Activated B cell treated with CpG ODN at 0.5 μM for 24 hours (primary cell): ENCODE data around the gene SQSTM1. TPM values are rescaled to one million over a fixed set of nuclear protein-coding genes. Genes with fewer than 3 reads are reported as not detected.
"Not testable (repeated sequence)": the region's sequence is repeated elsewhere in the genome, so short reads cannot be mapped to it uniquely, and the experiment has no call there.

Experiments
- ATAC-seq: fragments of 200-7000 bp; cut with Tn5 transposase; one replicate; pipeline ENCODE4 v1.10.0; 2021; ENCODE audit warnings: low read depth, mild to moderate bottlenecking, moderate library complexity
- CTCF ChIA-PET: fragments of 350-600 bp; sonication (Branson Sonifier 250); formaldehyde crosslinking; loops from one replicate; lab custom pipeline; 2021; ENCODE audit warnings: antibody characterized with exemption; lab: Charles Lee
- POLR2A ChIA-PET: fragments of 350-600 bp; sonication (Branson Sonifier 250); formaldehyde crosslinking; loops from one replicate; lab custom pipeline; 2021; ENCODE audit warnings: antibody characterized with exemption; lab: Charles Lee
- DNase-seq: peaks from one replicate; pipeline ENCODE4 v3.0.0; 2022
- H3K27ac Mint-ChIP-seq: one replicate; pipeline ENCODE4 v1.8.0; 2020; ENCODE audit warnings: mixed read lengths
- H3K27me3 Mint-ChIP-seq: one replicate; pipeline ENCODE4 v1.8.0; 2021; ENCODE audit warnings: mixed read lengths
- H3K36me3 Mint-ChIP-seq: one replicate; pipeline ENCODE4 v1.8.0; 2021; ENCODE audit warnings: low read depth, mixed read lengths
- H3K4me1 Mint-ChIP-seq: one replicate; pipeline ENCODE4 v1.8.0; 2021; ENCODE audit warnings: mixed read lengths
- H3K4me3 Mint-ChIP-seq: one replicate; pipeline ENCODE4 v1.8.0; 2020; ENCODE audit warnings: mild to moderate bottlenecking, mixed read lengths
- H3K9me3 Mint-ChIP-seq: one replicate; pipeline ENCODE4 v1.8.0; 2020; ENCODE audit warnings: mixed read lengths
- CTCF ChIP-seq: fragments of 200-600 bp; IDR thresholded peaks from one replicate; pipeline ENCODE4 v1.8.0; 2022; ENCODE audit warnings: antibody characterized with exemption, mild to moderate bottlenecking
- intact Hi-C: fragments of 100-400 bp; cut with micrococcal nuclease; formaldehyde crosslinking; loops from one replicate; pipeline ENCODE4 v1.15.1; 2024
- total RNA-seq: library from RNA; stranded (reverse); gene quantifications from 2 replicates; pipeline ENCODE4 v1.2.3, GENCODE V29; 2022

Gene SQSTM1
- total RNA-seq, 1 donor from 2014 or later: 243 TPM

- DNase-seq (no peak), ATAC-seq (no peak)
- Mint-ChIP-seq H3K27me3 (no peaks in the 10 kb centered on the region), H3K27ac (no peak overlapping the region), H3K36me3 (peaks cover 46% of the 10 kb centered on the region), H3K4me3 (no peak overlapping the region), H3K4me1 (no peaks in the 10 kb centered on the region), H3K9me3 (no peaks in the 10 kb centered on the region)
- ChIA-PET CTCF (no interaction called here), POLR2A (no interaction called here)
- TF ChIP-seq CTCF: no peak
- intact Hi-C loops: no loop called here
Observed at GRCh38 chr5:179780362-179780761, 40.3 kb upstream of the SQSTM1 start.

GRCh38 chr5:179781846-179782245, 38.9 kb upstream of the SQSTM1 start:
- no peaks in the 10 kb centered on the region for H3K27me3 Mint-ChIP-seq
- ChIA-PET POLR2A (no interaction called here), CTCF (no interaction called here)
- DNase-seq: no peak
- intact Hi-C loops: no loop called here
- no peak overlapping the region for H3K4me3 Mint-ChIP-seq
- no peak for ATAC-seq
- H3K27ac Mint-ChIP-seq: no peak overlapping the region
- peaks cover 32% of the 10 kb centered on the region for H3K36me3 Mint-ChIP-seq
- H3K9me3 Mint-ChIP-seq: no peaks in the 10 kb centered on the region
- H3K4me1 Mint-ChIP-seq: no peaks in the 10 kb centered on the region
- TF ChIP-seq CTCF: no peak

GRCh38 chr5:179783128-179783527, 37.6 kb upstream of the SQSTM1 start:
- DNase-seq: no peak
- H3K9me3 Mint-ChIP-seq: no peaks in the 10 kb centered on the region
- H3K27ac Mint-ChIP-seq: no peak overlapping the region
- CTCF ChIA-PET: no interaction called here
- H3K27me3 Mint-ChIP-seq: no peaks in the 10 kb centered on the region
- ATAC-seq: no peak
- peaks cover 21% of the 10 kb centered on the region for H3K36me3 Mint-ChIP-seq
- POLR2A ChIA-PET: interaction anchor here (0.5 kb wide), 1 partner anchor 59 kb away, joined by 3 read pairs; no protein-coding TSS in a partner anchor
- no peaks in the 10 kb centered on the region for H3K4me1 Mint-ChIP-seq
- intact Hi-C loops: no loop called here
- H3K4me3 Mint-ChIP-seq: no peak overlapping the region
- TF ChIP-seq CTCF: no peak

GRCh38 chr5:179786861-179787260, 33.8 kb upstream of the SQSTM1 start:
- H3K9me3 Mint-ChIP-seq: no peaks in the 10 kb centered on the region
- H3K27ac Mint-ChIP-seq: no peak overlapping the region
- DNase-seq (no peak), ATAC-seq (no peak)
- H3K4me1 Mint-ChIP-seq: no peaks in the 10 kb centered on the region
- no peak overlapping the region for H3K4me3 Mint-ChIP-seq
- no peaks in the 10 kb centered on the region for H3K36me3 Mint-ChIP-seq
- TF ChIP-seq CTCF: no peak
- CTCF ChIA-PET: no interaction called here
- H3K27me3 Mint-ChIP-seq: no peaks in the 10 kb centered on the region
- POLR2A ChIA-PET: no interaction called here
- intact Hi-C loops: no loop called here

- no peak overlapping the region for H3K4me3 Mint-ChIP-seq
- CTCF ChIA-PET: no interaction called here
Observed at GRCh38 chr5:179788193-179788854, 32.4 kb upstream of the SQSTM1 start.

GRCh38 chr5:179789278-179789677, 31.4 kb upstream of the SQSTM1 start:
- H3K27me3 Mint-ChIP-seq, POLR2A ChIA-PET, H3K27ac Mint-ChIP-seq, H3K9me3 Mint-ChIP-seq, intact Hi-C loops, DNase-seq, H3K36me3 Mint-ChIP-seq, H3K4me3 Mint-ChIP-seq, CTCF ChIA-PET, ATAC-seq: not testable (repeated sequence)
- H3K4me1 Mint-ChIP-seq: peaks cover 13% of the 10 kb centered on the region

More at GRCh38 chr5:179788193-179788854, 32.4 kb upstream of the SQSTM1 start:
- Mint-ChIP-seq H3K4me1 (peaks cover 4% of the 10 kb centered on the region), H3K27me3 (no peaks in the 10 kb centered on the region), H3K9me3 (no peaks in the 10 kb centered on the region), H3K27ac (no peak overlapping the region), H3K36me3 (no peaks in the 10 kb centered on the region)
- DNase-seq (no peak), ATAC-seq (no peak)
- intact Hi-C loops: no loop called here
- no peak for TF ChIP-seq CTCF
- POLR2A ChIA-PET: no interaction called here
